ENCODE data around the gene CFAP70.

GRCh38 chr10:73219384-73219783 lies 139.3 kb downstream of the CFAP70 start:
- TF ChIP-seq EP300 (IDR thresholded peaks at IDR 0.05) (no peak), POLR2A (IDR thresholded peaks at IDR 0.05) (no peak), POLR2AphosphoS5 (IDR thresholded peaks at IDR 0.05) (no peak)
- TF ChIP-seq, protein P1, sequence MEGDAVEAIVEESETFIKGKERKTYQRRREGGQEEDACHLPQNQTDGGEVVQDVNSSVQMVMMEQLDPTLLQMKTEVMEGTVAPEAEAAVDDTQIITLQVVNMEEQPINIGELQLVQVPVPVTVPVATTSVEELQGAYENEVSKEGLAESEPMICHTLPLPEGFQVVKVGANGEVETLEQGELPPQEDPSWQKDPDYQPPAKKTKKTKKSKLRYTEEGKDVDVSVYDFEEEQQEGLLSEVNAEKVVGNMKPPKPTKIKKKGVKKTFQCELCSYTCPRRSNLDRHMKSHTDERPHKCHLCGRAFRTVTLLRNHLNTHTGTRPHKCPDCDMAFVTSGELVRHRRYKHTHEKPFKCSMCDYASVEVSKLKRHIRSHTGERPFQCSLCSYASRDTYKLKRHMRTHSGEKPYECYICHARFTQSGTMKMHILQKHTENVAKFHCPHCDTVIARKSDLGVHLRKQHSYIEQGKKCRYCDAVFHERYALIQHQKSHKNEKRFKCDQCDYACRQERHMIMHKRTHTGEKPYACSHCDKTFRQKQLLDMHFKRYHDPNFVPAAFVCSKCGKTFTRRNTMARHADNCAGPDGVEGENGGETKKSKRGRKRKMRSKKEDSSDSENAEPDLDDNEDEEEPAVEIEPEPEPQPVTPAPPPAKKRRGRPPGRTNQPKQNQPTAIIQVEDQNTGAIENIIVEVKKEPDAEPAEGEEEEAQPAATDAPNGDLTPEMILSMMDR (IDR thresholded peaks at IDR 0.05): no peak
